HEK293 (cell line): ENCODE measurements around the gene HTR6.

ENCODE experiments used
- CTCF ChIA-PET: fragments of 350-600 bp; formaldehyde crosslinking; extraction: SDS; loops from one replicate; lab custom pipeline; 2021; ENCODE audit warnings: antibody characterized with exemption; lab: Yijun Ruan, JAX
- POLR2A ChIA-PET: fragments of 300-600 bp; formaldehyde crosslinking; extraction: SDS; loops from one replicate; lab custom pipeline; 2020; ENCODE audit warnings: antibody characterized with exemption, inconsistent platforms; lab: Yijun Ruan, JAX
- H3K27ac ChIP-seq: fragments of 200-500 bp; sonication (Bioruptor generic); 2 replicates; pipeline ENCODE4 v1.5.1; 2014; ENCODE audit warnings: low read depth, low read length, control low read depth, inconsistent platforms; ENCODE audit errors: extremely low read depth
- H3K36me3 ChIP-seq, 2 experiments: fragments of 200-500 bp in 1 of 2; sonication (Bioruptor generic) in 1 of 2; 1 replicate in 1 of 2; 2 replicates in 1 of 2; pipeline ENCODE4 v1.5.1; 2014 to 2017; ENCODE audit warnings: inconsistent platforms in 2 of 2, low read length in 2 of 2; ENCODE audit not compliant: control insufficient read depth in 2 of 2, insufficient read depth in 1 of 2
- H3K4me1 ChIP-seq: fragments of 200-500 bp; sonication (Bioruptor generic); 2 replicates; pipeline ENCODE4 v1.5.1; 2014; ENCODE audit warnings: mild to moderate bottlenecking, low read length, inconsistent platforms; ENCODE audit not compliant: control insufficient read depth, insufficient read depth
- H3K4me3 ChIP-seq: 2 replicates; pipeline ENCODE4 v1.5.1; 2011; ENCODE audit warnings: low read depth, mild to moderate bottlenecking, control low read depth, low read length, moderate library complexity
- H3K9me3 ChIP-seq: fragments of 200-500 bp; sonication (Bioruptor generic); 2 replicates; pipeline ENCODE4 v1.5.1; 2014; ENCODE audit warnings: low read depth, low read length, inconsistent platforms; ENCODE audit not compliant: control insufficient read depth, insufficient read depth
- IKZF3 ChIP-seq: fragments of 450-650 bp; IDR thresholded peaks from 2 replicates; pipeline ENCODE4 v1.5.0; 2018; ENCODE audit warnings: missing biosample characterization, mild to moderate bottlenecking, missing genetic modification characterization, moderate library complexity
- KLF10 ChIP-seq: fragments of 450-650 bp; IDR thresholded peaks from 2 replicates; pipeline ENCODE4 v1.5.1; 2018; ENCODE audit warnings: missing biosample characterization, mild to moderate bottlenecking, missing genetic modification characterization
- MYNN ChIP-seq: fragments of 450-650 bp; formaldehyde crosslinking; IDR thresholded peaks from 2 replicates; pipeline ENCODE4 v1.5.1; 2016; ENCODE audit warnings: missing biosample characterization, missing genetic modification characterization, borderline replicate concordance
- SP7 ChIP-seq: fragments of 450-650 bp; formaldehyde crosslinking; IDR thresholded peaks from 2 replicates; pipeline ENCODE4 v1.5.1; 2016; ENCODE audit warnings: missing biosample characterization, missing genetic modification characterization
- ZBTB1 ChIP-seq: fragments of 450-650 bp; formaldehyde crosslinking; IDR thresholded peaks from 2 replicates; pipeline ENCODE4 v1.5.1; 2016; ENCODE audit warnings: missing biosample characterization, missing genetic modification characterization
- ZBTB48 ChIP-seq: fragments of 450-650 bp; formaldehyde crosslinking; IDR thresholded peaks from 2 replicates; pipeline ENCODE4 v1.5.1; 2016; ENCODE audit warnings: missing biosample characterization, missing genetic modification characterization
- ZFP3 ChIP-seq: fragments of 450-650 bp; formaldehyde crosslinking; IDR thresholded peaks from 2 replicates; pipeline ENCODE4 v1.5.1; 2016; ENCODE audit warnings: low read depth, missing biosample characterization, missing genetic modification characterization
- ZFP37 ChIP-seq: fragments of 450-650 bp; formaldehyde crosslinking; IDR thresholded peaks from 2 replicates; pipeline ENCODE4 v1.5.1; 2016; ENCODE audit warnings: missing biosample characterization, missing genetic modification characterization
- ZNF114 ChIP-seq: fragments of 450-650 bp; formaldehyde crosslinking; IDR thresholded peaks from 2 replicates; pipeline ENCODE4 v1.5.0; 2017; ENCODE audit warnings: missing biosample characterization, missing genetic modification characterization
- ZNF514 ChIP-seq: fragments of 450-650 bp; formaldehyde crosslinking; IDR thresholded peaks from 2 replicates; pipeline ENCODE4 v1.5.1; 2016; ENCODE audit warnings: missing biosample characterization, missing genetic modification characterization
- ZNF544 ChIP-seq: fragments of 450-650 bp; formaldehyde crosslinking; IDR thresholded peaks from 2 replicates; pipeline ENCODE4 v1.5.0; 2017; ENCODE audit warnings: missing biosample characterization, missing genetic modification characterization
- ZNF629 ChIP-seq: fragments of 450-650 bp; formaldehyde crosslinking; IDR thresholded peaks from 2 replicates; pipeline ENCODE4 v1.5.1; 2017; ENCODE audit warnings: missing biosample characterization, missing genetic modification characterization
- ZNF654 ChIP-seq: fragments of 450-650 bp; formaldehyde crosslinking; IDR thresholded peaks from 2 replicates; pipeline ENCODE4 v1.5.1; 2016; ENCODE audit warnings: low read depth, missing biosample characterization, missing genetic modification characterization
- ZSCAN23 ChIP-seq: fragments of 450-650 bp; formaldehyde crosslinking; IDR thresholded peaks from 2 replicates; pipeline ENCODE4 v1.5.1; 2016; ENCODE audit warnings: missing biosample characterization, missing genetic modification characterization
- TF ChIP-seq, protein P1 (sequence below): fragments of 450-650 bp; formaldehyde crosslinking; IDR thresholded peaks from 2 replicates; pipeline ENCODE4 v1.5.1; 2016; ENCODE audit warnings: missing biosample characterization, missing genetic modification characterization, low read depth
- TF ChIP-seq, protein P2 (sequence below): fragments of 450-650 bp; formaldehyde crosslinking; IDR thresholded peaks from 2 replicates; pipeline ENCODE4 v1.5.1; 2016; ENCODE audit warnings: missing biosample characterization, missing genetic modification characterization
- TF ChIP-seq, protein P3 (sequence below): fragments of 450-650 bp; formaldehyde crosslinking; IDR thresholded peaks from 2 replicates; pipeline ENCODE4 v1.5.1; 2016; ENCODE audit warnings: missing biosample characterization, missing genetic modification characterization
- TF ChIP-seq, protein P4 (sequence below): fragments of 450-650 bp; formaldehyde crosslinking; IDR thresholded peaks from 2 replicates; pipeline ENCODE4 v1.5.1; 2016; ENCODE audit warnings: missing biosample characterization, missing genetic modification characterization

HTR6 gene

DNA sequence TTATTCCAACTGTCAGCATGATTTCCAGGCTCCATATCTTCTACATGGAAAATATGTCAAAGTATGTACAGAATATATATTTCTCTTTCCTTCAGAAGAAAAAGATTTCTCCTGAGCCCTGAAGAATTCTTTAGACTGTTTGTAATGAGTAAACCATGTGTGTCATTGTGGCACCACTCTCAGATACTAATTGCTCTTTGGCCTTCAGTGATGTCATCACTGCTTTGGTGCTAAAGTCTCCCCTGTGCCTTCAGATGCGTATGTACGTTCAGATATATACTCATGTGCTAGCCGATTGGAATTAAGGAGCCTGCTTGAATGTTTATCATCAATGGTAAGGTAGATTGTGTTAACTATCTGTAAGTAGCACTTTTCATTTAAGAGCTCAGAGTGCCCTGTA lies 41.2 kb upstream of the HTR6 start:
- Histone ChIP-seq H3K27ac (no peak overlapping the region), H3K9me3 (no peaks in the 10 kb centered on the region), H3K36me3 (peaks cover 3 to 59% of the 10 kb centered on the region in 2 experiments; a peak in 2 of 3 replicates), H3K4me3 (no peak overlapping the region), H3K4me1 (0 out of 2 replicates have a peak, but pooled peaks cover 2% of the 10 kb centered on the region)
- ChIA-PET POLR2A (no interaction called here), CTCF (interaction anchor here (0.6 kb wide), 1 partner anchor 33 kb away, joined by 4 read pairs; no protein-coding TSS in a partner anchor)
- TF ChIP-seq, protein P1, sequence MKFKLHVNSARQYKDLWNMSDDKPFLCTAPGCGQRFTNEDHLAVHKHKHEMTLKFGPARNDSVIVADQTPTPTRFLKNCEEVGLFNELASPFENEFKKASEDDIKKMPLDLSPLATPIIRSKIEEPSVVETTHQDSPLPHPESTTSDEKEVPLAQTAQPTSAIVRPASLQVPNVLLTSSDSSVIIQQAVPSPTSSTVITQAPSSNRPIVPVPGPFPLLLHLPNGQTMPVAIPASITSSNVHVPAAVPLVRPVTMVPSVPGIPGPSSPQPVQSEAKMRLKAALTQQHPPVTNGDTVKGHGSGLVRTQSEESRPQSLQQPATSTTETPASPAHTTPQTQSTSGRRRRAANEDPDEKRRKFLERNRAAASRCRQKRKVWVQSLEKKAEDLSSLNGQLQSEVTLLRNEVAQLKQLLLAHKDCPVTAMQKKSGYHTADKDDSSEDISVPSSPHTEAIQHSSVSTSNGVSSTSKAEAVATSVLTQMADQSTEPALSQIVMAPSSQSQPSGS, result peak; percentile 68
- peak; percentile 57 for TF ChIP-seq ZNF629 (tag by site-specific recombination)
- no peak for TF ChIP-seq ZFP37 (tag by site-specific recombination)
- TF ChIP-seq ZBTB1 (tag by site-specific recombination), result no peak
- TF ChIP-seq ZNF654, result no peak

DNA sequence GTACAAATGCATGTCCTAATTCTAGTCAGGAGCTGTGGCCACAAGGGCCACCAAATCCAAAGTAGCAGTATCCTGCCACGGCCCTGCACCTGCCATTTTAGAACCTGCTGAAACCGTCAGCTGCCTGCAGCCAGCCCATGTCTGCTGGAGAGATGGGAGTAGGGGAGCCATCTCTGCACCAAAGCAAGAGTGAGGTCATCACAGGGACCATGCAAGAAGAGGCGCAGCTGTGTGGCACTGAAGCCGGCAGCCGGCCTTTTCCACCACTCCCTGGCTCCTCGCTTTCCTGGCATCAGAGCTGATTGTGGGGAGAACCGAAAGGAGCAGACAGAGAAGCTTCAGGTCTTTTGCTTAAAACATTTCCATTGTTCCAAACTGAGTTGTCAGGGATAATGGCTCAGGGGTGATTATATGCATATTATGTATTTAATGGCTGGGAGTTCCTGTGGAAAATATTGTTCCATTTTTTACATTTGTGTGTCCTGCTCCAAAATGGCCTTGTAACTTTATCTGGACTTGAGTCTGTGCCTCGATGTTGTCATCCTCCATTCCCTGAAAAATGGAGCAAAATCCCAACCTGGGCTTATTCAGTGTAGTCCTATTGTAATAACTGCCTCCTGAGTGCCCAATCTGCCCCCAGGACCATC lies 39.3 kb upstream of the HTR6 start:
- CTCF ChIA-PET, result interaction anchor here (0.7 to 1.2 kb wide), 2 partner anchors 71 to 187 kb away, joined by 3 to 4 read pairs; no protein-coding TSS in a partner anchor
- no peaks in the 10 kb centered on the region for H3K4me1 ChIP-seq
- TF ChIP-seq ZBTB48 (tag by site-specific recombination) (no peak), MYNN (no peak), KLF10 (tag by site-specific recombination) (no peak), ZNF544 (tag by site-specific recombination) (no peak), ZNF114 (no peak), IKZF3 (tag by site-specific recombination) (no peak), ZSCAN23 (no peak), SP7 (tag by site-specific recombination) (no peak), ZNF514 (no peak), ZFP3 (tag by site-specific recombination) (no peak)
- TF ChIP-seq, protein P2, sequence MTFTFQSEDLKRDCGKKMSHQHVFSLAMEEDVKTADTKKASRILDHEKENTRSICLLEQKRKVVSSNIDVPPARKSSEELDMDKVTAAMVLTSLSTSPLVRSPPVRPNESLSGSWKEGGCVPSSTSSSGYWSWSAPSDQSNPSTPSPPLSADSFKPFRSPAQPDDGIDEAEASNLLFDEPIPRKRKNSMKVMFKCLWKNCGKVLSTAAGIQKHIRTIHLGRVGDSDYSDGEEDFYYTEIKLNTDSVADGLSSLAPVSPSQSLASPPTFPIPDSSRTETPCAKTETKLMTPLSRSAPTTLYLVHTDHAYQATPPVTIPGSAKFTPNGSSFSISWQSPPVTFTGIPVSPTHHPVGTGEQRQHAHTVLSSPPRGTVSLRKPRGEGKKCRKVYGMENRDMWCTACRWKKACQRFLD (tag by site-specific recombination), result no peak
- TF ChIP-seq, protein P3, sequence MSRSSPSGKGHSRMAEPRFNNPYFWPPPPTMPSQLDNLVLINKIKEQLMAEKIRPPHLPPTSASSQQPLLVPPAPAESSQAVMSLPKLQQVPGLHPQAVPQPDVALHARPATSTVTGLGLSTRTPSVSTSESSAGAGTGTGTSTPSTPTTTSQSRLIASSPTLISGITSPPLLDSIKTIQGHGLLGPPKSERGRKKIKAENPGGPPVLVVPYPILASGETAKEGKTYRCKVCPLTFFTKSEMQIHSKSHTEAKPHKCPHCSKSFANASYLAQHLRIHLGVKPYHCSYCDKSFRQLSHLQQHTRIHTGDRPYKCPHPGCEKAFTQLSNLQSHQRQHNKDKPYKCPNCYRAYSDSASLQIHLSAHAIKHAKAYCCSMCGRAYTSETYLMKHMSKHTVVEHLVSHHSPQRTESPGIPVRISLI, result no peak
- TF ChIP-seq, protein P4, sequence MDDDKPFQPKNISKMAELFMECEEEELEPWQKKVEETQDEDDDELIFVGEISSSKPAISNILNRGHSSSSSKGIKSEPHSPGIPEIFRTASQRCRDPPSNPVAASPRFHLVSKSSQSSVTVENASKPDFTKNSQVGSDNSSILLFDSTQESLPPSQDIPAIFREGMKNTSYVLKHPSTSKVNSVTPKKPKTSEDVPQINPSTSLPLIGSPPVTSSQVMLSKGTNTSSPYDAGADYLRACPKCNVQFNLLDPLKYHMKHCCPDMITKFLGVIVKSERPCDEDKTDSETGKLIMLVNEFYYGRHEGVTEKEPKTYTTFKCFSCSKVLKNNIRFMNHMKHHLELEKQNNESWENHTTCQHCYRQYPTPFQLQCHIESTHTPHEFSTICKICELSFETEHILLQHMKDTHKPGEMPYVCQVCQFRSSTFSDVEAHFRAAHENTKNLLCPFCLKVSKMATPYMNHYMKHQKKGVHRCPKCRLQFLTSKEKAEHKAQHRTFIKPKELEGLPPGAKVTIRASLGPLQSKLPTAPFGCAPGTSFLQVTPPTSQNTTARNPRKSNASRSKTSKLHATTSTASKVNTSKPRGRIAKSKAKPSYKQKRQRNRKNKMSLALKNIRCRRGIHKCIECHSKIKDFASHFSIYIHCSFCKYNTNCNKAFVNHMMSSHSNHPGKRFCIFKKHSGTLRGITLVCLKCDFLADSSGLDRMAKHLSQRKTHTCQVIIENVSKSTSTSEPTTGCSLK (tag by site-specific recombination), result no peak
- TF ChIP-seq, all 188 proteins: peak for 0
- H3K27ac ChIP-seq, result no peak overlapping the region
- no peaks in the 10 kb centered on the region for H3K9me3 ChIP-seq
- peaks cover 3 to 70% of the 10 kb centered on the region in 2 experiments; a peak in 2 of 3 replicates for H3K36me3 ChIP-seq
- H3K4me3 ChIP-seq, result no peak overlapping the region
- POLR2A ChIA-PET, result no interaction called here
